NOMO-1 treated with dmso at 0.1 percent for 144 hours (cell line): ENCODE data around the gene NTNG1.
"Not testable (repeated sequence)": the region's sequence is repeated elsewhere in the genome, so short reads cannot be mapped to it uniquely, and the experiment has no call there.

Source experiments
- DNase-seq: peaks from one replicate; lab custom pipeline; 2025; ENCODE audit not compliant: unreplicated experiment; lab: John Stamatoyannopoulos, UW

NTNG1 gene

GRCh38 chr1:107142140-107142542, 1.3 kb downstream of the NTNG1 start:
- DNase-seq = no peak

- no peak for DNase-seq
Measured at GRCh38 chr1:107142666-107143065, 1.8 kb downstream of the NTNG1 start.

GRCh38 chr1:107145637-107146036, 4.8 kb downstream of the NTNG1 start:
- no peak for DNase-seq

GRCh38 chr1:107147843-107148242, 7.0 kb downstream of the NTNG1 start:
- no peak for DNase-seq

GRCh38 chr1:107149946-107150345, 9.1 kb downstream of the NTNG1 start:
- no peak for DNase-seq

GRCh38 chr1:107151295-107151694, 10.5 kb downstream of the NTNG1 start:
- no peak for DNase-seq

GRCh38 chr1:107152395-107152794, 11.6 kb downstream of the NTNG1 start:
- DNase-seq = no peak

- DNase-seq = no peak
Measured at GRCh38 chr1:107153014-107153413, 12.2 kb downstream of the NTNG1 start.

GRCh38 chr1:107158496-107158895, 17.7 kb downstream of the NTNG1 start:
- no peak for DNase-seq

- DNase-seq = no peak
Measured at GRCh38 chr1:107158991-107159390, 18.2 kb downstream of the NTNG1 start.

GRCh38 chr1:107162745-107163144, 21.9 kb downstream of the NTNG1 start:
- no peak for DNase-seq

- DNase-seq = not testable (repeated sequence)
Measured at GRCh38 chr1:107164901-107165300, 24.1 kb downstream of the NTNG1 start.

GRCh38 chr1:107169615-107170014, 28.8 kb downstream of the NTNG1 start:
- no peak for DNase-seq

- no peak for DNase-seq
Measured at GRCh38 chr1:107171333-107171732, 30.5 kb downstream of the NTNG1 start.

GRCh38 chr1:107172450-107173170, 31.8 kb downstream of the NTNG1 start:
- DNase-seq = no peak

- DNase-seq = no peak
Measured at GRCh38 chr1:107175102-107175909, 34.5 kb downstream of the NTNG1 start.

- DNase-seq = no peak
Measured at GRCh38 chr1:107181253-107181969, 40.6 kb downstream of the NTNG1 start.

- no peak for DNase-seq
Measured at GRCh38 chr1:107183011-107183410, 42.2 kb downstream of the NTNG1 start.

GRCh38 chr1:107184888-107185287, 44.0 kb downstream of the NTNG1 start:
- DNase-seq = no peak

GRCh38 chr1:107187399-107187798, 46.6 kb downstream of the NTNG1 start:
- no peak for DNase-seq

GRCh38 chr1:107188160-107188559, 47.3 kb downstream of the NTNG1 start:
- no peak for DNase-seq

GRCh38 chr1:107194380-107194779, 53.5 kb downstream of the NTNG1 start:
- DNase-seq = no peak
